Stomach (tissue), 4 donors: ENCODE measurements around the gene PAPLN.

ENCODE experiments used
- POLR2A ChIP-seq, 4 donors: fragments of 450-650 bp; IDR thresholded peaks; one replicate each; pipeline ENCODE4 v1.6.1; 2016; ENCODE audit warnings: antibody characterized with exemption in 4 of 4, control low read depth in 2 of 4, mild to moderate bottlenecking in 1 of 4, moderate library complexity in 1 of 4
- POLR2AphosphoS5 ChIP-seq, 3 donors: sonication (generic); formaldehyde crosslinking; IDR thresholded peaks; one replicate each; pipeline ENCODE4 v1.6.1; 2016; ENCODE audit warnings: antibody characterized with exemption in 3 of 3
- TF ChIP-seq, protein P1 (sequence below), 7 experiments: fragments of 450-650 bp in 4 of 7; fragments of 200-600 bp in 3 of 7; sonication (generic) in 3 of 7; IDR thresholded peaks; one replicate each; pipeline ENCODE4 v1.5.1; 2016 to 2019; ENCODE audit warnings: antibody characterized with exemption in 7 of 7, control low read depth in 2 of 7, mild to moderate bottlenecking in 1 of 7

DNA sequence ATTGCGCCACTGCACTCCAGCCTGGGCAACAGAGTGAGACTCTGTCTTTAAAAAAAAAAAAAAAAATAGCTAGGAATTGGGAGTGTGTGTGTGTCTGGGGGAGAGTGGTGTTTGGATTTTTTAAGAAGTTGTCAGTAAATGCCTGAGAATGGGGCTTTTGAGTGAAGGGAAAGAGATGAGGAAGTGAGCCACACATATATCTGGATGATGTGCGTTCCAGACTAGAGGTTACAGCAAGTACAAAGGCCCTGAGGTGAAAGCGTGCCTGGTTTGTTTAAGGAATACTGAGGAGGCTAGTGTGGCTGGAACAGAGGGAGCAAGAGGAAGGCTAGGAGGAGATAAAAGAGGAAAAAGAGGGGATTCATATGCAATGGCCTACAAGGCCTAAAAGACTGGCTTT is 70.0 kb downstream of the PAPLN start:
- no peak for TF ChIP-seq POLR2AphosphoS5 (IDR thresholded peaks at IDR 0.05)
- TF ChIP-seq, protein P1, sequence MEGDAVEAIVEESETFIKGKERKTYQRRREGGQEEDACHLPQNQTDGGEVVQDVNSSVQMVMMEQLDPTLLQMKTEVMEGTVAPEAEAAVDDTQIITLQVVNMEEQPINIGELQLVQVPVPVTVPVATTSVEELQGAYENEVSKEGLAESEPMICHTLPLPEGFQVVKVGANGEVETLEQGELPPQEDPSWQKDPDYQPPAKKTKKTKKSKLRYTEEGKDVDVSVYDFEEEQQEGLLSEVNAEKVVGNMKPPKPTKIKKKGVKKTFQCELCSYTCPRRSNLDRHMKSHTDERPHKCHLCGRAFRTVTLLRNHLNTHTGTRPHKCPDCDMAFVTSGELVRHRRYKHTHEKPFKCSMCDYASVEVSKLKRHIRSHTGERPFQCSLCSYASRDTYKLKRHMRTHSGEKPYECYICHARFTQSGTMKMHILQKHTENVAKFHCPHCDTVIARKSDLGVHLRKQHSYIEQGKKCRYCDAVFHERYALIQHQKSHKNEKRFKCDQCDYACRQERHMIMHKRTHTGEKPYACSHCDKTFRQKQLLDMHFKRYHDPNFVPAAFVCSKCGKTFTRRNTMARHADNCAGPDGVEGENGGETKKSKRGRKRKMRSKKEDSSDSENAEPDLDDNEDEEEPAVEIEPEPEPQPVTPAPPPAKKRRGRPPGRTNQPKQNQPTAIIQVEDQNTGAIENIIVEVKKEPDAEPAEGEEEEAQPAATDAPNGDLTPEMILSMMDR (IDR thresholded peaks at IDR 0.05), result no peak
- no peak for TF ChIP-seq POLR2A (IDR thresholded peaks at IDR 0.05)
